Left renal pelvis (tissue), 4 donors: ENCODE data around the gene ERF. TPM values are rescaled to one million over a fixed set of nuclear protein-coding genes. Genes with fewer than 3 reads are reported as not detected.
A peak's percentile ranks its signal among the peaks of the same experiment; 100 is the strongest.

Experiments
- DNase-seq, 4 donors: peaks; one replicate each; pipeline ENCODE4 v3.0.0-alpha.2; 2013; ENCODE audit warnings: low read depth in 4 of 4, low spot score in 3 of 4
- polyA plus RNA-seq, 4 donors: library from polyadenylated mRNA; unstranded; fragments of 120-200 nt; gene quantifications; one replicate each; pipeline ENCODE4 v1.2.1, GENCODE V29; 2013; ENCODE audit not compliant: insufficient read length in 4 of 4

The ERF gene
- polyA plus RNA-seq, 4 donors: 57.2 to 81.0 (median 63.4) TPM

- peak in 2 of 4 donors; percentile 88 to 91 for DNase-seq
Observed at GRCh38 chr19:42244347-42245220, 10.3 kb downstream of the ERF start.

- DNase-seq: peak; percentile 96 to 99 (median 98)
Observed at GRCh38 chr19:42242512-42243409, 12.2 kb downstream of the ERF start, which contains the start of gene GSK3A. Gene GSK3A (minus strand): TSS chr19:42242602. CDS start chr19:42242465, 137 bp downstream.

GRCh38 chr19:42242069-42242511 lies 12.8 kb downstream of the ERF start:
- DNase-seq: no peak

- no peak for DNase-seq
Observed at GRCh38 chr19:42241279-42241678, 13.6 kb downstream of the ERF start.

GRCh38 chr19:42239544-42240220 lies 15.2 kb downstream of the ERF start:
- no peak for DNase-seq

GRCh38 chr19:42235181-42235580 lies 19.7 kb downstream of the ERF start:
- DNase-seq: no peak

- no peak for DNase-seq
Observed at GRCh38 chr19:42234364-42234763, 20.6 kb downstream of the ERF start.

GRCh38 chr19:42233678-42234292 lies 21.1 kb downstream of the ERF start:
- DNase-seq: no peak

GRCh38 chr19:42233106-42233505 lies 21.8 kb downstream of the ERF start:
- DNase-seq: no peak

GRCh38 chr19:42232435-42232834 lies 22.5 kb downstream of the ERF start:
- DNase-seq: no peak

GRCh38 chr19:42230571-42230970 lies 24.4 kb downstream of the ERF start:
- no peak for DNase-seq

GRCh38 chr19:42229855-42230351 lies 25.0 kb downstream of the ERF start:
- no peak for DNase-seq

GRCh38 chr19:42229301-42229854 lies 25.6 kb downstream of the ERF start:
- DNase-seq: no peak

- DNase-seq: no peak
Observed at GRCh38 chr19:42228641-42229040, 26.3 kb downstream of the ERF start.

GRCh38 chr19:42226886-42227285 lies 28.0 kb downstream of the ERF start:
- DNase-seq: no peak

GRCh38 chr19:42225718-42226292 lies 29.1 kb downstream of the ERF start:
- DNase-seq: no peak

GRCh38 chr19:42224940-42225717 lies 29.8 kb downstream of the ERF start:
- DNase-seq: no peak

- no peak for DNase-seq
Observed at GRCh38 chr19:42220751-42221097, 34.2 kb downstream of the ERF start.
